Fibroblast of lung (primary cell): Measurements from ENCODE around the gene NTNG1.

ENCODE experiments used
- EZH2 ChIP-seq: IDR thresholded peaks from 2 replicates; pipeline ENCODE4 v1.5.1; 2012; ENCODE audit warnings: low read length, control low read depth, mild to moderate bottlenecking; ENCODE audit errors: missing control alignments
- TF ChIP-seq, protein P1 (sequence below), 2 donors: IDR thresholded peaks in 1 of 2; conservative IDR thresholded peaks in 1 of 2; 1 replicate in 1 of 2; 2 replicates in 1 of 2; pipeline ENCODE4 v1.5.1; 2011 to 2012; ENCODE audit warnings: low read length in 2 of 2, control low read depth in 1 of 2, inconsistent platforms in 1 of 2, low read depth in 1 of 2, mild to moderate bottlenecking in 1 of 2

- TF ChIP-seq EZH2 = no peak
- TF ChIP-seq, protein P1, sequence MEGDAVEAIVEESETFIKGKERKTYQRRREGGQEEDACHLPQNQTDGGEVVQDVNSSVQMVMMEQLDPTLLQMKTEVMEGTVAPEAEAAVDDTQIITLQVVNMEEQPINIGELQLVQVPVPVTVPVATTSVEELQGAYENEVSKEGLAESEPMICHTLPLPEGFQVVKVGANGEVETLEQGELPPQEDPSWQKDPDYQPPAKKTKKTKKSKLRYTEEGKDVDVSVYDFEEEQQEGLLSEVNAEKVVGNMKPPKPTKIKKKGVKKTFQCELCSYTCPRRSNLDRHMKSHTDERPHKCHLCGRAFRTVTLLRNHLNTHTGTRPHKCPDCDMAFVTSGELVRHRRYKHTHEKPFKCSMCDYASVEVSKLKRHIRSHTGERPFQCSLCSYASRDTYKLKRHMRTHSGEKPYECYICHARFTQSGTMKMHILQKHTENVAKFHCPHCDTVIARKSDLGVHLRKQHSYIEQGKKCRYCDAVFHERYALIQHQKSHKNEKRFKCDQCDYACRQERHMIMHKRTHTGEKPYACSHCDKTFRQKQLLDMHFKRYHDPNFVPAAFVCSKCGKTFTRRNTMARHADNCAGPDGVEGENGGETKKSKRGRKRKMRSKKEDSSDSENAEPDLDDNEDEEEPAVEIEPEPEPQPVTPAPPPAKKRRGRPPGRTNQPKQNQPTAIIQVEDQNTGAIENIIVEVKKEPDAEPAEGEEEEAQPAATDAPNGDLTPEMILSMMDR (conservative IDR thresholded peaks at IDR 0.05 in 1 of 2, IDR thresholded peaks at IDR 0.05 in 1 of 2; ENCODE audit: low read depth in 1 of 2, low read length in 2 of 2) = no peak
Measured at GRCh38 chr1:107138166-107138565, 2.7 kb upstream of the NTNG1 start.
